Measurements from ENCODE around the gene RIMBP2. TPM values are rescaled to one million over a fixed set of nuclear protein-coding genes. Genes with fewer than 3 reads are reported as not detected.

RIMBP2 gene
- total RNA-seq, 1 experiment from 2014 or later: 0.95 TPM

GRCh38 chr12:130713581-130713991, 2.5 kb downstream of the RIMBP2 start:
- H3K36me3 ChIP-seq (ENCODE audit: insufficient read depth, low read length, poor library complexity, severe bottlenecking): no peaks in the 10 kb centered on the region
- H3K27ac ChIP-seq (ENCODE audit: low read depth, low read length, poor library complexity, severe bottlenecking): no peak overlapping the region
- H3K9me3 ChIP-seq (ENCODE audit: low read depth, low read length, poor library complexity, severe bottlenecking): no peaks in the 10 kb centered on the region
- H3K4me3 ChIP-seq (ENCODE audit: low read depth, low read length, poor library complexity, severe bottlenecking): peak overlapping the region; percentile 47
- intact Hi-C loops (cut with micrococcal nuclease; ENCODE audit: unreplicated experiment): no loop called here
- H3K27me3 ChIP-seq (replicated peaks; ENCODE audit: insufficient read depth, low read depth, low read length, poor library complexity): peaks cover 43% of the 10 kb centered on the region
- BruUV-seq (replicated peaks): no TSS peak
- ChIA-PET CTCF (interaction anchor here (0.5 kb wide), 1 partner anchor 142 kb away, joined by 6 read pairs; no protein-coding TSS in a partner anchor), POLR2A (ENCODE audit: low non-redundant PET) (no interaction called here)
- H3K4me1 ChIP-seq (ENCODE audit: insufficient read depth, low read length, poor library complexity, severe bottlenecking): peaks cover 16% of the 10 kb centered on the region
- DNase-seq (ENCODE audit: low spot score): peak; percentile 10
- TF ChIP-seq CTCF (conservative IDR thresholded peaks at IDR 0.05; ENCODE audit: low read depth, low read length): no peak
- no peak for TF ChIP-seq EZH2 (IDR thresholded peaks at IDR 0.05; ENCODE audit: borderline replicate concordance, low read depth, low read length, poor library complexity, severe bottlenecking)

- Histone ChIP-seq H3K36me3 (ENCODE audit: insufficient read depth, low read length, poor library complexity, severe bottlenecking) (no peaks in the 10 kb centered on the region), H3K27ac (ENCODE audit: low read depth, low read length, poor library complexity, severe bottlenecking) (no peak overlapping the region), H3K9me3 (ENCODE audit: low read depth, low read length, poor library complexity, severe bottlenecking) (no peaks in the 10 kb centered on the region), H3K27me3 (replicated peaks; ENCODE audit: insufficient read depth, low read depth, low read length, poor library complexity) (peaks cover 40% of the 10 kb centered on the region), H3K4me1 (ENCODE audit: insufficient read depth, low read length, poor library complexity, severe bottlenecking) (peaks cover 16% of the 10 kb centered on the region), H3K4me3 (ENCODE audit: low read depth, low read length, poor library complexity, severe bottlenecking) (no peak overlapping the region)
- DNase-seq (ENCODE audit: low spot score): no peak
- no TSS peak for BruUV-seq (replicated peaks)
- POLR2A ChIA-PET (ENCODE audit: low non-redundant PET): no interaction called here
- CTCF ChIA-PET: no interaction called here
- no peak for TF ChIP-seq CTCF (conservative IDR thresholded peaks at IDR 0.05; ENCODE audit: low read depth, low read length)
- no peak for TF ChIP-seq EZH2 (IDR thresholded peaks at IDR 0.05; ENCODE audit: borderline replicate concordance, low read depth, low read length, poor library complexity, severe bottlenecking)
- intact Hi-C loops (cut with micrococcal nuclease; ENCODE audit: unreplicated experiment): no loop called here
These were observed 3.6 kb downstream of the RIMBP2 start for GRCh38 chr12:130712346-130713065.

- DNase-seq (ENCODE audit: low spot score): no peak
- Histone ChIP-seq H3K27me3 (replicated peaks; ENCODE audit: insufficient read depth, low read depth, low read length, poor library complexity) (peaks cover 32% of the 10 kb centered on the region), H3K9me3 (ENCODE audit: low read depth, low read length, poor library complexity, severe bottlenecking) (no peaks in the 10 kb centered on the region), H3K4me3 (ENCODE audit: low read depth, low read length, poor library complexity, severe bottlenecking) (no peak overlapping the region), H3K4me1 (ENCODE audit: insufficient read depth, low read length, poor library complexity, severe bottlenecking) (peaks cover 16% of the 10 kb centered on the region), H3K36me3 (ENCODE audit: insufficient read depth, low read length, poor library complexity, severe bottlenecking) (no peaks in the 10 kb centered on the region), H3K27ac (ENCODE audit: low read depth, low read length, poor library complexity, severe bottlenecking) (no peak overlapping the region)
- intact Hi-C loops (cut with micrococcal nuclease; ENCODE audit: unreplicated experiment): no loop called here
- POLR2A ChIA-PET (ENCODE audit: low non-redundant PET): interaction anchor here (0.6 kb wide), 1 partner anchor 1948 kb away, joined by 3 read pairs; no protein-coding TSS in a partner anchor
- TF ChIP-seq EZH2 (IDR thresholded peaks at IDR 0.05; ENCODE audit: borderline replicate concordance, low read depth, low read length, poor library complexity, severe bottlenecking) (no peak), CTCF (conservative IDR thresholded peaks at IDR 0.05; ENCODE audit: low read depth, low read length) (no peak)
- CTCF ChIA-PET: no interaction called here
- BruUV-seq (replicated peaks): no TSS peak
These were observed 4.3 kb downstream of the RIMBP2 start for GRCh38 chr12:130711756-130712155.
